Caki2 (cell line): Measurements from ENCODE around the gene URB1. TPM values are rescaled to one million over a fixed set of nuclear protein-coding genes. Genes with fewer than 3 reads are reported as not detected.
"Not testable (repeated sequence)": the region's sequence is repeated elsewhere in the genome, so short reads cannot be mapped to it uniquely, and the experiment has no call there.

ENCODE experiments used
- DNase-seq: peaks from one replicate; pipeline ENCODE4 v3.0.0-alpha.2; 2015; ENCODE audit warnings: low read depth
- in situ Hi-C: cut with HindIII; loops from 2 replicates; pipeline ENCODE4 v1.10.0; 2016; ENCODE audit warnings: low sequenced_read_pairs, low pct_unique_long_range_greater_than_20kb, mixed read lengths
- total RNA-seq: library from RNA; depleted of rRNA; stranded (reverse); fragments of >200 nt; shearing (Covaris generic); gene quantifications from 2 replicates; pipeline ENCODE4 v1.2.3, GENCODE V29; 2014; ENCODE audit warnings: low replicate concordance

URB1 gene
- total RNA-seq, 1 experiment from 2014 or later, result 9.6 TPM

DNA sequence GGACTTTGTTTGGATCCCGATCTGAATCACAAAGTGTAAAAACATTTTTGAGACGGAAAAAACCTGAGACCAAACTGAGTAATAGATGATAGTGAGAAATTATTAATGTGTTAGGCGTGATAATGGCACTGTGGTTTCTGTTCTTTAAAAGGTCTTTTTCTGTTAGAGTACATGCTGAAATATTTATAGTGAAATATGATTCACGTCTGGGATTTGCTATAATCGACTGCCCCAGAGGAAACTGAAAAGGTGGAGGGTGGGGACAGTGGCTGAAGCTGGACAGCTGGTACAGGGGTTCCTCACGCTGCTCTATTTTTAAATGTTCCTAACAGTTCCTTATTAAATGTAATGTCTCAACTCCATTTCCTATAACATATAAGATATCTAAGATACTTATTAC is 11.2 kb downstream of the URB1 start:
- in situ Hi-C loops, result no loop called here
- DNase-seq, result no peak

DNA sequence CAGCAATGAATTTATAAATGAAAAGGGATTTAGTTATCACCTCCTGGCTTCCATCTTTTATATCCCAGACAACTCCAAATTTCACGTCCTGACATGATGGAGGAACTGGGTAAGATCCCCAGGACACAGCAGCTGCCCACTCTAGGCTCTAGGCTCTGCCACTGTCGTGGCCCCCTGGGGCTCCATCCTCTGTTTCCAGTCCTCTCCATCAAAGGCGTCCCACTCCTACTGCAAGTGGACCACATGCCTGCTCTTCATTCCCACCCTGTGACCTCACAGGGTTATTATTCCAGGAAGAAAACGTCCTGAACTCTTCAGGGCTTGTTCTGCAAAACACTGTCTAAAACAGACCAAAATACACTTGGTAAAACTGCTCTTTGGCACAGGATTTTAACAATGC is 11.9 kb downstream of the URB1 start:
- in situ Hi-C loops, result no loop called here
- no peak for DNase-seq

DNA sequence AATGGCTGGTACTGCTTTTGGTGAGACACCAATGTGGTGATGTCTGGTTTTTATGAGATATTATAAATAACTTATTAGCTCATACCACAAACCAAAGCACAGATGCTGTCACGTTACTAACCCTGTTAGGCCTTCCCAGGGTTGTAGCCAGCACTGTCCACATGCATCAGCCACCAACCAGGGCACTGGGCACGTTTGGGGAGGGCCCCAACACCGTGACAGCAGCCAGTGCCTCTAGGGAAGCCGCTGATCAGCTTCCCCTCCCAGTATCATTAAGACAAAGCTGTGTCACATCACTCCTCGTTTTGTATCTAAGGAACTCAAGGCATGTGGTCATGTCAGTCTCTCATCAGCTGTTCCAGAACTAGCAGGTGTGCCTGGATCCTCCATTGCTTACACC is 13.9 kb downstream of the URB1 start:
- in situ Hi-C loops, result no loop called here
- DNase-seq, result no peak

DNA sequence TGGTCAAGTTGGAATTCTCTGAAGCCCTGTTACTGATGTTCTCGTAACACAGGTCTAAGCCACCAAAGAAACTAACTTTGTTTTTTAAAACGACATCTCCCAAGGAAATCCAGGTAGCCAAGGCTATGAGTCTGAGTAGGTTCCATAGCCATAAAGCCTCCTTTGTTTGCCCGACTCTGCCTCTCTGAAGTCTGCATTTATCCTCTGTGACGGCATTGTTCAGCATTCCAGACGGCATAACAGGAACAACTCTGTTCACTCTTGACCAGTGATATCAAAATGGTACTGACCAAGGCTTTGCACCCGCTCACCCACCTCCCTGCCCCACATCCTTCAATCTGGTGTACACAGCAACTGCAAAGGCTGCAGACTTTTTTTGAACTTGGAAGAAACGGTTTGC is 14.8 kb downstream of the URB1 start:
- DNase-seq, result no peak
- in situ Hi-C loops, result no loop called here

DNA sequence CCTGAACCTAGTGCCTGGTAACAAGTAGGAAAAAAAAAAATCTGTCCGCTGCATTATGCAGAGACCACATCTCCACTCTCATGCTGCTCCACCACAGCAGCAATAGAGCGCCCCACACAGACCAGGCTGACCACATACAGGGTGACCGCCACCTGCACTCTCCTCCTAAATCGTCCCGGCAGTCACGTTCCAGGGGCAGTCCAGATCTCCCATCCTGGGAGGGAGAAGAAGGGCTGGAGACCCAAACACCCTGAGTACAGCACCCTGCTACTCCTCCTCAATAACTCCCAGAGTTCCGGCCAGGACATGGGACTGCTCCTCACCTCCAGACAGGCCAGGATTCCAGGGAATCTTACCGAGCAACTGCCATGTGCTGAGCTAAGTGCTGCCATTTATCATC is 15.3 kb downstream of the URB1 start:
- no peak for DNase-seq
- in situ Hi-C loops, result no loop called here

DNA sequence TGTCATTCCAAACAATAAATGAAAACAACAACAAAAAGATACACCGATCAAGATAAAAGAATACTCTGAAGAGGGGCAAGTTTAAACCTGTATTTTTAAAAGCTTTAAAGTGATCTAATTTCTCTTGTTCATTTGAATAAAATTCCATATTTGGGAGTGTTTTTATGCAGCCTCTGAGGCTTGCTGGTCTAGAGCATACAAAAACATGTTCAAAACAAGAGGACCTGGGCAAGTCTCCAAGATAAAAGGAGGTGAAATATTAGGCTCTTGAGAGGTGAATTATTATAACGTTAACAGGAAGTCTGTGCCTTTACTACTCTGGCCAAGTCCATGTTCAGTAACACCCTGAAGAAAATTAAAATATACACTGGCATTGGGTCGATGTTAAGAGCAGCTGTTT is 20.1 kb downstream of the URB1 start:
- in situ Hi-C loops, result no loop called here
- DNase-seq, result no peak

DNA sequence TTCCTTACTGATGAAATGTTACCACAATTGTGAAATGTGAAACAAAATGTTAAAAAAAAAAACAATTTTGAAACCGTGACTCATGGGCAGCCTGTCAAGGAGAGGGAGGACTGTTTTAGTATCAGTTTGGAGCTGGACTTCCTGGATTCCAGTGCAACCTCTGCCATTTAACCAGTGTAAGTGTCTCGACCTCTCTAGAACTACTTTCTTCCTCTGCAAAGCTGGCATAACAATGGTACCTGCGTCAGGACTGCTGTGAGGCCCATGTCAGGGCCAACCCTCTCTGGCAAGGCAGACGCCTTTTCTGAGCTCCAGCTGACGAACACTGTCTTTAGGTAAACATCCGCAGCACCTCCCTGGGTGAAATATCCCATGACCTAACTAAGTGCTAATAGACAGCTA is 20.9 kb downstream of the URB1 start:
- DNase-seq, result no peak
- in situ Hi-C loops, result no loop called here

DNA sequence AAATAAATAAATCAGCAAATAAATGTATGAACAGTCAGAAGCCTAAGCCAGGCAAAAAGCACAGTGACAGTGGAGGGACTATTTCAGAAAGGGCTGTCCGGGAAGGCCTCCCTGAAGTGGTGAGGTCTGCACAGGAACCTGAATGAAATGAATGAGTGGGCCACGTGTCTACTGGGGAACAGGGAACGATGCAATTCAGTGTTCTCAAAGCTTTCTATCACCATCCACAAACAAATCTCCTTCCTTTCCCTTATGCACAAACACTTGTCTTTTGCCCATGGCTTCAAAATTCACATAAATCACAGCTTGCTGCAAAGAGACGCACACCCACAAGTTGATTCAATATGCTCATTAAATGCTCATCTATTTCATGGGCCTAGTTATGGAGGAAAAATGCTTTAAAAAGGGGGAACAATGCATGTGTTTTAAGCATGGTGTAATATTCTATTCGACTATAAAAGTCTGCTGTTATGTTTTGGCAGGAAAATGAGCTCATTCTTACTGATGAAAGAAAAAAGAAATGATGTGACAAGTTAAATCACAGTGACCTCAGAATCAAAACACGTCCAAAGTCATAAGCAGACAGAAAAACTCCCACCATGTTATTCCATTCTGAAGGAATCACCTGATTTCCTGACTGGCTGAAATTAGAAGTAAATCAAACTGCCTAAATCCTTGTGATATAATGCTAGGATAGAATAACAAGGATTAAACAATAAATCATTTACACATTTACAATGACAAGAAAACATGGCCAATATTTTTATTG is 21.6 kb downstream of the URB1 start:
- DNase-seq, result no peak
- in situ Hi-C loops, result no loop called here

DNA sequence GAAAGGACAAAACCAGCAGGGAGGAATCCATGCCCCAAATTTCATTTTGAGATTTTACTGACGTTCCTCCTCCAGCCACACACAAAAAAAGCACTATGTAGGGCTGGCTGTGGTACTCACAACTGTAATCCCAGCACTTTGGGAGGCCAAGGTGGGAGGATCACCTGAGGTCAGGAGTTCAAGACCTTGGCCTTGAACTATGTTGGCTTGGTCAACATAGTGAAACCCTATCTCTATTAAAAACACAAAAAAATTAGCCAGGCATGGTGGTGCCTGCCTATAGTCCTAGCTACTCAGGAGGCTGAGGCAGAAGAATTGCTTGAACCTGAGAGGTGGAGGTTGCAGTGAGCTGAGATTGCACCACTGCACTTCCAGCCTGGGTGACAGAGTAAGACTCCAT is 23.9 kb downstream of the URB1 start:
- in situ Hi-C loops, DNase-seq: not testable (repeated sequence)

DNA sequence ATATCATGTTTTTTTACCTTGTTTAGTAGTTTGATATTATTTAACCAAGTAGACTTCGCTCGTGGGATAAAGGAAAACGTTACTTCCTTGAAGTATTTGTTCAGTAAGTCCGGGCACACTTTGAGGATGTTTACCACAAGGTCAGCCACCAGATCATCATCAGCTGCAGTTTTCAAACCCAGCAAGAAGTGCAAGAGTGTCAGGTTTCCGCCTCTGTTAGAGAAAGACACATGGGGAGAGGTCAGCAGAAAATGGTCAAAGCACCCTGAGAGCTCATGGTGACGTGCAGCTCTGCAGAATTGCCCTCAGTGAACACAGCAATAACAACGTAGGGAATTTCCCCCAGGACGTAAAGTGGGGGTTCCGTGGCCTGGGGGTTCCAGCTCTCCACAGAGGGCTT is 24.4 kb downstream of the URB1 start:
- DNase-seq, result no peak

DNA sequence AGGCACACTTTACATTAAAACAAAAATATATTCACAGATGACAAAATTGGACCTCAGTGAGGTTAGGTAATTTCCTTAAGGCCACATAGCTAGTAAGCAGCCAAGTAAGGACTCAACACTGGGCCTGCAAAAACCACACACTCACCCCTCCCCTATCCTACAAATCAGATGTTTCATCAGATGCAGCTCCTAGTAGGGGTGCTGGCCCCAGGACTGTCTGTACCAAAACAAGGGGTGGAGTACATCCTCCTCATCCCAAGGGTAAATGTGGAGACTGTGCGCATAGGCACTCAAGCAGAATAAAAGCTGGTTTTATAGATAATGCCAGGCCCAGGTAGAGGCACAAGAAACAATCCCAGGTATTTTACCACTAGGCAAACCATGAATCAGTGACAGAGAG is 25.7 kb downstream of the URB1 start:
- no peak for DNase-seq
- in situ Hi-C loops, result no loop called here

More for the DNA sequence above, 24.4 kb downstream of the URB1 start:
- in situ Hi-C loops, result no loop called here

DNA sequence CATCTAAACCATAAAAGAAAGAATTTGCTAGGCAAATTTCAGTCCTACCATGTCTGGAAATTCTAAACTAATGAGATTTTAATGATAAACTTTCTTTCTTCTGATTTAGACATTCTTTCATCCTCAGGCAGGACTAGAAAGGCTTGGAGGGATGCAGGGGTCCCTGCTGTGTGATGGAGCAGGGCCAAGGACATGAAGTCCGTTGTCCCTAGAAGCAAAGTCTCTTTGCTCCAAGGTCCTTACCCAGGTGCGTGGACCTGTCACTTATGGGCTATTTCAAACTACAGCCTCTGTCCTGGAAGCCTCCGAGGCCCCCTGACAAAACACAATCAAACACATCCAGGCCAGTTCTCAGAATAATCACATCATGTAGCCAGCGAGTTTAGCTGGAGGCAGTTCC is 26.6 kb downstream of the URB1 start:
- in situ Hi-C loops, result no loop called here
- DNase-seq, result no peak

DNA sequence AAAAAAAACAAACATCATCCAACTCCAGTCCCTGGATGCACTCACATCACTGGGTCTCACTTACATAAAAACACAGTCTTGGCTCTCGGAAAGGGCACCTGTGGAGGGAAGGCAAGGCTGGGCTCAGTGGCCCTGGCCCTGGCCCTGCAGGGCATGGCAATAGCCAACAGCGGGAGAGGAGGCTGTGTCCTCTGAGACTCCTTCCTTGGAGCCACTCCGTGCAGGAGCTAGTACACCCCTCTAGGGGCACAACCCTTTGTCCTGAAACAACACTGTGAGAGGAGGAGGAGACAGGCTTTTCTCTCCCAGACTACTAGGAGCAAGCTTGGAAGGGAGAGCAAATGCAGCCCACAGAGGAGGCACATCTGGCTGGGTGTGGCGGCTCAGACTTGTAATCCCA is 28.0 kb downstream of the URB1 start:
- in situ Hi-C loops, result no loop called here
- DNase-seq, result no peak

DNA sequence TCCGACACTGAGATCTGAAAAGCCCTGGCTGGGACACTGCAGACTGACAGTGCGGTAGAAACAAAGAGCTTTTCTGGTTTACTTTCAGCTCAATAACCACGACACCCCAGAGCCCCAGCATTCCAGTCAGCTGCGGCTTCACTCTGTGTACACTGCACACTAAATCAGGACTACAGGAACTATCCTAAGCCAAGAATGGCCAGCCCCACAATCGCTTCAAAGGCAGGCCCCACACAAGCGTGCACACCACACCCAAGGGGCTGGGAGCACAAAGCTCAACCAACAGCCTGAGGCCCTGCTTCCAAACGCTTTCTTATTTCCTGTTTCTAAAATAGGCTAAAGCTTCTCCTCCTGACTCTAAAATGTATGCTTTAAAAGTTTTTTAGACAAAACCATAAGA is 28.4 kb downstream of the URB1 start:
- DNase-seq, result no peak
- in situ Hi-C loops, result no loop called here

DNA sequence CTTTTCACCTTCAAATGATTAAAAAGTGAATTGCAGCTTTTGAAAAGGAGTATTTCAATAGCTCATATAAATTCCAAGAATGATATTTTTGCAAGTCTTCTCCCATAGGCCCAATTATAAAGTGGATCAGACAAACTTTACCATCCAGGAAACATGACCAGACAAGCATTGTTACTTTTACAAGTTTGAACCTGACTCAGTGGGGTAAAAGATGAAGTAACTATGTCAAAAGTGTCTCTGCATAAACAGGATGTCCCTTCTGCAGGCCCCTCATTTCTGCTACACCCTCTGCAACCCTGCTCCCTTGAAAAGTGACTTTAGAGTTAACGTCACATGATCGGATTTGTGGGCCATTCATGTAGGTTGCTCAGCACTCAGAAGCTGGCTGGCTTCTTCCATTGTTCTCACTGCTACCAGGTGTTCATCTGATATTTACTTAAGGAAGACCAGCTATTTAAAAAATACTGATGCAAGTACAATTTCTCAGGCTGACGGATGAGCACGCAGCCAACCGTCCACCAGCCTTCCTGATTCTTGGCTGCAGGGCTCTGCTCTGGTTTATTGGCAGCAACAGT is 32.3 kb downstream of the URB1 start:
- in situ Hi-C loops, result no loop called here

DNA sequence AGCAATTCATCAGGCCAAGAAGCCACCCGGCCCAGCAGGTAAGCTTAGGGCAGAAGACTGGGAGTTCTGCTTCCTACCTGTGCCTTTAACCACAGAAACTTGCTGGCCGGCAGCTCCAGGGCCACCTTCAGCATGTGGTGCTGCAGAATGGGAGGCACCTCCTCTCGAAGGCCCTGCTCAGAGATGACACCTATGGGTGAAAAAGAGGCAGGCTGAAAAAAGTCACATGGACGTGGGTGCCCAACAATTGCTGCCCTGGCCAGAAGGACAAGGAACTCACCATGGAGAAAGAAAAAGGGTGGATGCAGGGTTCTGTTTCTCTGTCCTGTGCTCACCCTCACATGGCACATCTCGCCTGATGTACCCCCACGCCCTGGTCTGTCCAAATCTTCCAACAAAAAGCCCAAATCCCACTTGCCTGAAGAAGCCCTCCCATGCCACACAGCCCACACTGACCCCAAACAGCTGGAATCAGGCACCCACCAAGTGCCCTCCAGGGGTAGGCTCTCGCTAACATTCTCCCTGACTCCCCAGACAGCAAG is 33.0 kb downstream of the URB1 start:
- peak; percentile 34 for DNase-seq
- in situ Hi-C loops, result no loop called here

More for the DNA sequence above, 32.3 kb downstream of the URB1 start:
- DNase-seq, result no peak

DNA sequence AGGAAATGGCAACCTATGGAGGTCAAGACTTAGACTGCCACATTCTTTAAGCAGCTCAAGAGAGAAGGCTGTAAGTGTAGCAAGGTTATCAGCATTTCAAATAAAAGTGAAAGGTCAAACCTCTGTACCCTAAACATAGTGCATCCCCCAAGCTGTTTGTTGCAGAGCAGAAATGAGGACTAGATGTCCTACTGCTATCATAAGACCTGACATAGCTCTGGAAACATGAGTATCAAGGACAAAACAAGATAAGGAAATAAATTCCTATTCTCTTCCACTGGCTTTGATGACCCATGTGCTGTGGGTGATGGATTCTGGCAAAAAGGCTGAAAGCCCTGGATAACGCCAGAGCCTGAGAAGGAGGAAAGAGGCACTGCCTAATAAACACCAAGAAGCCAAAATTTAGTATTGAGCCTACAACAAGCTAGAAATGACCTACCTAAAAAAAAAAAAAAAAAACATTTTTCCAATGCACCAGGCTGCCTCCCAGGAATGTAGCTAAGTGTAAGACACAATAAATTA is 35.9 kb downstream of the URB1 start:
- in situ Hi-C loops, result no loop called here
- no peak for DNase-seq

DNA sequence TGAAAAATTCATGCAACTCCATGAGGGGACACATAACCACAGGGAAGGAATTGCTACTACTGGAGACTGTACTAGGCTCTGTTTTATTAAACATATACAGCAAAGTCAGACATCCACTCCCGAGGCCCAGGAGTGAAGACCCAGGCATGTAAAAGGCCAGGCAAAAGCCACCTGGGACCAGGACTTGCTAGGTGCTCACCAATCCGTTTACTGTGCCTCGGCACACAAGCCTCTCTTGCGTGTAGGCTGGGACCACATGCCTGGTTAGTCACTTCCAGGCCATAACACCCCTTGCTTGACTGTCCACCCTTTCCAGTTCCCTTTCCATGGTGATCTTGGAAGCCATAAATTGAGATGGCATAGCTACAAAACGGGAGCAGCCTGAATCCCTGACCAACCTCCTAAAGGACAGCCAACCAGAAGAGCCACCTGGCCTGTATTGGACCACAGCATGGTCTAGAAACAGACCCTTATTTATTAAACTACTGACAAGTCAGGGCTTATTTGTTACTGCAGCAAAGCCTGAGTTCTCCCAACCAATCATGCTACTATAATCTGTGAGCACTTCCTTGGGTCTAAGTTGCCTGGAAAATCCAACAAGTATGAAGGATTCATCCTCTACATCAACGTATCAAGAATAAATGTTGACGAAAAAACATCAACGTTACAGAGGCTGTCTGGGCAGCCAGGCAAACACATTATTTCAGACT is 39.7 kb downstream of the URB1 start:
- no peak for DNase-seq
- in situ Hi-C loops, result no loop called here

DNA sequence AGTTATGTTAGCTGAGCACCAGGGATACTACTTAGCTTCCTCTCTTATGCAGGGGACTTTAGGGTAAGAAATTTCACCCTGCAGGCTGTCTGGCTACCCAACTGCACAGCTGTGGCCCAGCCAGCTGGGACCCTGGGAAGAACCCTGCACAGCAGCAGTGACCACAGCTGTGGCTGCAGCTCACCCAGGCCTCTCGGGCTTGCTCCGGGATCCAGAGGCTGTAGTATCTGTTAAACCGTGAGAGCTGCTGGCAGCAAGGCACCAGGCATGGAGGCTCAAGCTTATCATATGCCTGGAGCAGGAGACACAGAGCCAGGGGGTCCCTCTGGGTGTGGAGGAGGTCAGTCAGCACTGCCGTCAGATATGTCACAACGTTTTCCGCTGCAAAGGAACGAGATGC is 40.3 kb downstream of the URB1 start:
- in situ Hi-C loops, result no loop called here
- no peak for DNase-seq
